Stimulated activated memory B cell treated with anti-CD40 and anti-IgM and Interleukin-4, amounts not matched to agents 10 μg/mL and 1 μg/mL and 100 μg/mL, for 72 hours (primary cell): Measurements from ENCODE around the gene SAMD4A.

ENCODE experiments used
- ATAC-seq: fragments of 150-1000 bp; cut with Tn5 transposase; 2 replicates; pipeline ENCODE4 v1.10.0; 2021
- H3K27ac Mint-ChIP-seq: one replicate; pipeline ENCODE4 v1.8.0; 2022; ENCODE audit warnings: mild to moderate bottlenecking, mixed read lengths
- H3K27me3 Mint-ChIP-seq: one replicate; pipeline ENCODE4 v1.8.0; 2022; ENCODE audit warnings: mixed read lengths
- H3K36me3 Mint-ChIP-seq: one replicate; pipeline ENCODE4 v1.8.0; 2022; ENCODE audit warnings: mixed read lengths
- H3K4me1 Mint-ChIP-seq: one replicate; pipeline ENCODE4 v1.8.0; 2022; ENCODE audit warnings: mixed read lengths
- H3K4me3 Mint-ChIP-seq: one replicate; pipeline ENCODE4 v1.8.0; 2022; ENCODE audit warnings: mild to moderate bottlenecking, moderate library complexity, mixed read lengths
- H3K9me3 Mint-ChIP-seq: one replicate; pipeline ENCODE4 v1.8.0; 2022; ENCODE audit warnings: mixed read lengths

The SAMD4A gene

DNA sequence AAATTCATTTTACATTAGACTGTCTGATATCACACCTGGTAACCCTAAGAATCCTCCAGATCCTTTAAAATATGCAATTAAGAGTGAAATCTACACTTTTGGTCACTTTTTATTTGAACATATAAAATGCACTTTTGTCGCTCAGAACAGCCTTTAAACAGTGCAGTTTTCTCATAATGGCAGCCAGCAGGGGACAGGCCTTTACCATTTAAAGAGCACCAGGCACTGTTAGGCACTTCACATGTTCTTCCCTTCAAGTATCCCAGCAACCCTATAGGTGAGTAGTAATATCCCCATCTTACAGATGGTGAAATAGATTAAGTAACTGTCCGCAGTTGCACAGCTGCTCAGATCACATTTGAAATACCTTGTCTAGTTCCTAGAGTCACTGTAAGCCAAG, 11.3 kb upstream of the SAMD4A start:
- Mint-ChIP-seq H3K27ac (no peak overlapping the region), H3K27me3 (no peaks in the 10 kb centered on the region), H3K4me3 (no peak overlapping the region), H3K9me3 (no peaks in the 10 kb centered on the region), H3K4me1 (no peaks in the 10 kb centered on the region), H3K36me3 (no peaks in the 10 kb centered on the region)
- no peak for ATAC-seq

DNA sequence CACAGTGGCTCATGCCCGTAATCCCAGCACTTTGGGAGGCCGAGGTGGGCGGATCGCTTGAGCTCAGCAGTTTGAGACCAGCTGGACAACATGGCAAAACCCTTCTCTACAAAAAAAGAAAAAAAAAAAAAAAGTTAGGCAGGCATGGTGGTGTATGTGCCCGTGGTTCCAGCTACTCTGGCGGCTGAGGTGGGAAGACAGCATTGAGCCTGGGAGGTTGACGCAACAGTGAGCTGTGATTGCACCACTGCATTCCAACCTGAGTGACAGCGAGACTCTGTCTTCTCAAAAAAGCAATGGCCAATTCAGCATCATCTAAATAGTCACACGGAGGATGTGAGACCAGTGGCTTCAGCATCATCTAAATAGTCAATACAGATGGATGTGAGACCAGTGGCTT, 10.4 kb upstream of the SAMD4A start:
- Mint-ChIP-seq H3K36me3 (no peaks in the 10 kb centered on the region), H3K4me3 (no peak overlapping the region), H3K9me3 (no peaks in the 10 kb centered on the region), H3K4me1 (no peaks in the 10 kb centered on the region), H3K27me3 (no peaks in the 10 kb centered on the region), H3K27ac (no peak overlapping the region)
- ATAC-seq: no peak

- Mint-ChIP-seq H3K27ac (no peak overlapping the region), H3K9me3 (no peaks in the 10 kb centered on the region), H3K4me3 (no peak overlapping the region), H3K4me1 (peaks cover 19% of the 10 kb centered on the region), H3K36me3 (no peaks in the 10 kb centered on the region), H3K27me3 (no peaks in the 10 kb centered on the region)
- no peak for ATAC-seq
Measured at GRCh38 chr14:54562334-54562733, 4.6 kb upstream of the SAMD4A start.

GRCh38 chr14:54564071-54564867, 2.7 kb upstream of the SAMD4A start:
- H3K27me3 Mint-ChIP-seq: no peaks in the 10 kb centered on the region
- ATAC-seq: no peak
- no peak overlapping the region for H3K27ac Mint-ChIP-seq
- H3K4me3 Mint-ChIP-seq: peak overlapping the region; percentile 85
- H3K9me3 Mint-ChIP-seq: no peaks in the 10 kb centered on the region
- peaks cover 30% of the 10 kb centered on the region for H3K4me1 Mint-ChIP-seq
- no peaks in the 10 kb centered on the region for H3K36me3 Mint-ChIP-seq

GRCh38 chr14:54564868-54565784, 1.8 kb upstream of the SAMD4A start:
- ATAC-seq: peak; percentile 72
- Mint-ChIP-seq H3K27ac (peak overlapping the region; percentile 68), H3K27me3 (no peaks in the 10 kb centered on the region), H3K4me3 (peak overlapping the region; percentile 85), H3K9me3 (no peaks in the 10 kb centered on the region), H3K4me1 (peaks cover 31% of the 10 kb centered on the region), H3K36me3 (no peaks in the 10 kb centered on the region)

GRCh38 chr14:54565785-54566409, 1.0 kb upstream of the SAMD4A start:
- H3K4me3 Mint-ChIP-seq: peak overlapping the region; percentile 85
- H3K9me3 Mint-ChIP-seq: no peaks in the 10 kb centered on the region
- no peaks in the 10 kb centered on the region for H3K27me3 Mint-ChIP-seq
- ATAC-seq: peak; percentile 82
- peak overlapping the region; percentile 68 for H3K27ac Mint-ChIP-seq
- H3K36me3 Mint-ChIP-seq: no peaks in the 10 kb centered on the region
- H3K4me1 Mint-ChIP-seq: peaks cover 31% of the 10 kb centered on the region

- H3K27me3 Mint-ChIP-seq: no peaks in the 10 kb centered on the region
- ATAC-seq: peak; percentile 5
- H3K9me3 Mint-ChIP-seq: peaks cover 4% of the 10 kb centered on the region
- peak overlapping the region; percentile 99 for H3K27ac Mint-ChIP-seq
- H3K36me3 Mint-ChIP-seq: peaks cover 6% of the 10 kb centered on the region
- H3K4me3 Mint-ChIP-seq: peak overlapping the region; percentile 99
- peaks cover 31% of the 10 kb centered on the region for H3K4me1 Mint-ChIP-seq
Measured at GRCh38 chr14:54567224-54567638, 303 bp downstream of the SAMD4A start.

DNA sequence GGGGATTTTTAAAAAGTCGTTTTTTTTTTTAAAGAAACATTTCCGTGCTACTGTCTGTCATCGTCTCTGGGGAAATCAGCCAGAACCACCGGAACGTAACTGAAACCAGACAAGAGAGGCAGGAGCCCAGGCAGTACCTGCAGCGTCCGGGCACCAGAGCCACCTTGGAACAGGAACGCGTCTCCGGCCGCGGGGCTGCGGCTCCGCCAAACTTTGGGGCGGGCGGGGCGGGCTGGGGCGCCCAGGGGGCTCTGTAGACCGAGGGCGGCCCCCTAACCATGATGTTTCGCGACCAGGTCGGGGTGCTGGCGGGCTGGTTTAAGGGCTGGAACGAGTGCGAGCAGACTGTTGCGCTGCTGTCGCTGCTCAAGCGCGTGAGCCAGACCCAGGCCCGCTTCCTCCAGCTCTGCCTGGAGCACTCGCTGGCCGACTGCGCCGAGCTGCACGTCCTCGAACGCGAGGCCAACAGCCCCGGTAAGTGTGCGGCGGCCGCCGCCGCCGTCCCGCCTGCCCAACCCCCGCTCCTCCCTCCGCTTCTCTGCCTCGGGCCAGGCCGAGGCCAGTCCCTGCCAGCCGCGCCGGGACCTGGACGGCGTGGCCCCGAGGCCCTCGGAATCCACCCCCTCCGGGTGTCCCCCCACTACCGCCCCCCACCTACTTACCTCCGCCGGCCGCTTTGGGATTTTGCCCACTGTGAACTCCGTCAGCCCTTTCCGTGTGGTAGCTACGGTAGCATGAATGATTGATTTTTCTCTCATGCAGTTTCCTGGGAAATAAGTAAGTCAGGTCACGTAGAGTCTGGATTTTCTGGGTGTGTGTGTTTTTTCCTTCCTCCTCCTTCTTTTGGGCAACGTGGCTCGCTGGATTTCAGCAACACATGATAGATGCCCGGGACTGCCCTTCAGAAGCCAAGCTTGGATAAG, 972 bp downstream of the SAMD4A start:
- Mint-ChIP-seq H3K36me3 (peaks cover 12% of the 10 kb centered on the region), H3K4me1 (peaks cover 31% of the 10 kb centered on the region), H3K4me3 (peak overlapping the region; percentile 99), H3K27me3 (no peaks in the 10 kb centered on the region), H3K9me3 (peaks cover 4% of the 10 kb centered on the region), H3K27ac (peak overlapping the region; percentile 99)
- ATAC-seq: peak; percentile 66

DNA sequence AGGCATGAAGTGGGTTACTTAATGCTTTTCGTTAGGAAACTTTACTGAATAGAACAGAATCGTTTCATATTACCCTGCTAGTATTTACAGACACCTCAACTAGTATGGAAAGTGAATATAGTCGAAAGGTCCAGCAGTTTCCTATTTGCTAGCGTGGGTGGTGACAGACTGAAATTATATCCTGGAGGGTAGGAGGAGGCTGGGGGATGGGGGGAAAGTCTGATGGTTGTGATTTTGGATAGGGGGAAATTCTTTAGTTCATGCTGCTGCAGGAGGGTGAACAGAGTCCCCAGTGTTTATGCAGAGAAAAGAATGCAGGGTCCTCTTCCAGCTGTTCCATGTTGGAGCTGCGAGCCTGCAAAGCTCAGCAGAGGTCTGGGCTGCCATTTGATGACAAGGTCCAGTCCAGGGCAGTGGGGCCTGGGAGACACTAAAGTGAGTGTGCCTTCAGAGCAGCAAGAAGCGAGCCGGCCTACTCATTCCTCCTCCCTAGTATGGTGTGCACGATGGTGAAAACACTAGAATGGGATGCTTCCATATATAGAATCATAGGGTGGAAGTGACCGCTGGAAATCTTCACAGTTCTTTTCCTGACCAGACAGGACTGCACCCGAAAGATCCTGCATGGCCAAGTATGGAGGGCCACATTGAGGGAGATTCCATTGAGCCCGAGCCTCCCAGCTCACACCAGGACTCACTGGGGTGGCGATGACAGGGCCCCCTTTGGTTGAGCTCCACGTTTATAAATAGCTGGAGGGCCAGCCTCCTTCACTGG, 2.1 kb downstream of the SAMD4A start:
- peaks cover 31% of the 10 kb centered on the region for H3K4me1 Mint-ChIP-seq
- peaks cover 23% of the 10 kb centered on the region for H3K36me3 Mint-ChIP-seq
- H3K27ac Mint-ChIP-seq: no peak overlapping the region
- peak overlapping the region; percentile 28 for H3K4me3 Mint-ChIP-seq
- no peaks in the 10 kb centered on the region for H3K27me3 Mint-ChIP-seq
- peaks cover 4% of the 10 kb centered on the region for H3K9me3 Mint-ChIP-seq
- ATAC-seq: no peak

DNA sequence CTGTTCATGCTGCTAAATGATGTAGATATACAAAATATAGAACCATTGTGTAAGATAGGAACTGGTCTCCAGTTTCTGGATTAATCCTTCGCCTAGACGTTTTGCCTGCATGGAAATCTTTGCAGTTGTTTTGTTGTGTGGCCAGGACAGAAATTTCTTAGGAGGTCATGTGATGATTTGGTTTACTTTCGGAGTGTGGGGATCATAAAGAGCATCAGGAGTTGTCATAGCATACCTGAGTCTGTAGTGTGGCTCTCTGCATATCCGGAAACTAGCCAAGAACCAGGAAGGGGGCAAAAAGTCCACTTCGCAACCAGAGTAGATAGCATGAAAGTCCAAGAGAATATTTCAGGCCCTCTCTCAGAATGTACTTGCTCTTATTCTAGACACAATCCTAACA, 3.1 kb downstream of the SAMD4A start:
- no peak for ATAC-seq
- Mint-ChIP-seq H3K4me1 (peaks cover 21% of the 10 kb centered on the region), H3K9me3 (peaks cover 4% of the 10 kb centered on the region), H3K36me3 (peaks cover 24% of the 10 kb centered on the region), H3K4me3 (no peak overlapping the region), H3K27me3 (no peaks in the 10 kb centered on the region), H3K27ac (no peak overlapping the region)

DNA sequence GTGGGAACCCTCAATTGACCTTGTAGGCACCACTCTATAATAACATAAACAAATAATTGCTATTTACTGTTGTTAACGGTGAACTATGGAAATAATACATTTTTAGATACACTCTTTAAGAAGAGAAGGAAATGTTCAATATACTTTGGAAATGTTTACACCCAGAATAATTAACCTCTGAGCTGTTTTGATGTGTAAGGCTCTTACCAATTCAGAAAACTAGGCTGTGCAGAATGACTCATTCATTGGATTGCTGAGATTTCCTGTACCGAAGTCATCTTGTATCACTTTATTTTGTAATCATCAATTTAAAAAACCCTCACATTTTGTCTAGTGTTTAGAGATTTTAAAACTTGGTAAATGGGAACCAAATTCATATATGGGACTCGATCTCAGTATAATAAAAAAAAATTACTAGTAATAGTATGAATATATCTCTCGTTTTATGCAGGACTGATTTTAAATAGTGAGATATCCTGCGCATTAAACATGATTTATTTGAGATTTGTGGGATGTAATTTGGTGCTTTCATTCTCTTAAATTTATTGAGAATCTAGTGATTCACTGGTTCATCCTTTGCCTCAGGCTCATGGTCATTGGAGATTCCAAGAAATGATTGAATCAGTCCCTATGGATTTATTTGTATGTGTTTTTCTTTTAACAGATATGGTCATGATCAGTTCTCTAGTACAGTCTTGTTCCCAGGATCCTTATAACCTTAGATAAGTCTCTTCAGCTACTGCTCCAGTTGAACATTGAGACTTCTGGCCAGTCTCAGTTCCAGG, 3.9 kb downstream of the SAMD4A start:
- no peak for ATAC-seq
- Mint-ChIP-seq H3K36me3 (peaks cover 24% of the 10 kb centered on the region), H3K27me3 (no peaks in the 10 kb centered on the region), H3K4me3 (no peak overlapping the region), H3K27ac (no peak overlapping the region), H3K9me3 (peaks cover 4% of the 10 kb centered on the region), H3K4me1 (peaks cover 15% of the 10 kb centered on the region)

DNA sequence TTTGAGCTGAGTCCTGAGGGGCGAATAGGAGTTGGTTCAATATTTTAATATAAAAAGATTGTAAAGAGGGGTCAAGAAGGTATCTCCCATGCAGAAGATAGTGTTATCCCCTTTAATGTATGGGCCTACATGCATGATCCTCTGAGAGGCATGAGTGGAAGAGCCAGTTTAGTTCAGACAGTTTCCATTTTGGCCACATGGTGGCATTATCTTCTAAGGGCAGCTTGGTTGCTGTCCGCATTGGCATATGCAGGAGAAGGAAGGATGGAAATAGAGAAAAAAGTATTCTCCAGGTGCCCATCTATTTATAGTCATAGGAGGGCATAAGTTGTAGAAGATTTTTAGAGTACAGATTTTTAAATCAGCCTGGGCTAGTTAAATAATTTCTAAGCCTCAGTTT, 5.4 kb downstream of the SAMD4A start:
- no peak overlapping the region for H3K27ac Mint-ChIP-seq
- H3K4me1 Mint-ChIP-seq: peaks cover 24% of the 10 kb centered on the region
- peaks cover 35% of the 10 kb centered on the region for H3K36me3 Mint-ChIP-seq
- H3K27me3 Mint-ChIP-seq: no peaks in the 10 kb centered on the region
- peaks cover 4% of the 10 kb centered on the region for H3K9me3 Mint-ChIP-seq
- no peak overlapping the region for H3K4me3 Mint-ChIP-seq
- no peak for ATAC-seq

- Mint-ChIP-seq H3K36me3 (peaks cover 46% of the 10 kb centered on the region), H3K4me3 (no peak overlapping the region), H3K27ac (no peak overlapping the region), H3K27me3 (no peaks in the 10 kb centered on the region), H3K9me3 (peaks cover 4% of the 10 kb centered on the region), H3K4me1 (peaks cover 17% of the 10 kb centered on the region)
- no peak for ATAC-seq
Measured at GRCh38 chr14:54574528-54574927, 7.6 kb downstream of the SAMD4A start.
